ENCODE data around the gene LCE1B.

LCE1B gene

GRCh38 chr1:152801333-152801732 lies 10.4 kb upstream of the LCE1B start:
- Histone ChIP-seq H3K27ac (ENCODE audit: low read depth, low read length, severe bottlenecking) (no peak overlapping the region), H3K4me1 (ENCODE audit: control insufficient read depth, insufficient read depth, low read length, poor library complexity, severe bottlenecking) (no peaks in the 10 kb centered on the region), H3K36me3 (ENCODE audit: control insufficient read depth, insufficient read depth, low read length) (no peaks in the 10 kb centered on the region), H3K4me3 (ENCODE audit: extremely low read depth, insufficient read depth, low read length, poor library complexity, severe bottlenecking) (no peak overlapping the region), H3K9me3 (ENCODE audit: control insufficient read depth, low read length) (peaks cover 62% of the 10 kb centered on the region)
- 40 to 60% methylated on average over 1 of the region's 1 CpG for WGBS, 2 experiments (ENCODE audit: insufficient coverage in 2 of 2)

GRCh38 chr1:152806576-152806975 lies 5.2 kb upstream of the LCE1B start, which contains the start of gene LCE1C:
TSS of gene LCE1C (minus strand) at chr1:152806651. CDS start at chr1:152805478, 1,173 bp downstream.
- Histone ChIP-seq H3K27ac (ENCODE audit: low read depth, low read length, severe bottlenecking) (no peak within 1 kb of the TSS), H3K4me3 (ENCODE audit: extremely low read depth, insufficient read depth, low read length, poor library complexity, severe bottlenecking) (no peak within 1 kb of the TSS), H3K9me3 (ENCODE audit: control insufficient read depth, low read length) (peaks cover 37% of the 10 kb centered on the region), H3K4me1 (ENCODE audit: control insufficient read depth, insufficient read depth, low read length, poor library complexity, severe bottlenecking) (no peaks in the 10 kb centered on the region), H3K36me3 (ENCODE audit: control insufficient read depth, insufficient read depth, low read length) (no peaks in the 10 kb centered on the region)
- WGBS, 2 experiments (ENCODE audit: insufficient coverage in 2 of 2) = 33% methylated on average over 2 of the region's 3 CpGs; no CpG with 5 or more reads in 1 of the 2 experiments

GRCh38 chr1:152811050-152811449 lies 721 bp upstream of the LCE1B start:
- peaks cover 18% of the 10 kb centered on the region for H3K9me3 ChIP-seq (ENCODE audit: control insufficient read depth, low read length)
- no peaks in the 10 kb centered on the region for H3K4me1 ChIP-seq (ENCODE audit: control insufficient read depth, insufficient read depth, low read length, poor library complexity, severe bottlenecking)
- no peak overlapping the region for H3K4me3 ChIP-seq (ENCODE audit: extremely low read depth, insufficient read depth, low read length, poor library complexity, severe bottlenecking)
- no peaks in the 10 kb centered on the region for H3K36me3 ChIP-seq (ENCODE audit: control insufficient read depth, insufficient read depth, low read length)
- WGBS, 2 experiments (ENCODE audit: insufficient coverage in 2 of 2) = 29 to 45% methylated on average over 1 to 2 of the region's 2 CpGs
- H3K27ac ChIP-seq (ENCODE audit: low read depth, low read length, severe bottlenecking) = no peak overlapping the region

GRCh38 chr1:152817309-152817708 lies 5.5 kb downstream of the LCE1B start:
- no peaks in the 10 kb centered on the region for H3K4me1 ChIP-seq (ENCODE audit: control insufficient read depth, insufficient read depth, low read length, poor library complexity, severe bottlenecking)
- H3K27ac ChIP-seq (ENCODE audit: low read depth, low read length, severe bottlenecking) = no peak overlapping the region
- WGBS, 2 experiments (ENCODE audit: insufficient coverage in 2 of 2) = 74% methylated on average over 4 to 6 of the region's 6 CpGs
- H3K4me3 ChIP-seq (ENCODE audit: extremely low read depth, insufficient read depth, low read length, poor library complexity, severe bottlenecking) = no peak overlapping the region
- peaks cover 40% of the 10 kb centered on the region for H3K9me3 ChIP-seq (ENCODE audit: control insufficient read depth, low read length)
- no peaks in the 10 kb centered on the region for H3K36me3 ChIP-seq (ENCODE audit: control insufficient read depth, insufficient read depth, low read length)

- Histone ChIP-seq H3K4me3 (ENCODE audit: extremely low read depth, insufficient read depth, low read length, poor library complexity, severe bottlenecking) (no peak overlapping the region), H3K4me1 (ENCODE audit: control insufficient read depth, insufficient read depth, low read length, poor library complexity, severe bottlenecking) (no peaks in the 10 kb centered on the region), H3K9me3 (ENCODE audit: control insufficient read depth, low read length) (peaks cover 41% of the 10 kb centered on the region), H3K36me3 (ENCODE audit: control insufficient read depth, insufficient read depth, low read length) (no peaks in the 10 kb centered on the region), H3K27ac (ENCODE audit: low read depth, low read length, severe bottlenecking) (no peak overlapping the region)
- WGBS, 2 experiments (ENCODE audit: insufficient coverage in 2 of 2) = no CpG with 5 or more reads among the region's 5 CpGs
Observed at GRCh38 chr1:152823294-152823693, 11.5 kb downstream of the LCE1B start.

- no peaks in the 10 kb centered on the region for H3K36me3 ChIP-seq (ENCODE audit: control insufficient read depth, insufficient read depth, low read length)
- no peak overlapping the region for H3K27ac ChIP-seq (ENCODE audit: low read depth, low read length, severe bottlenecking)
- H3K4me1 ChIP-seq (ENCODE audit: control insufficient read depth, insufficient read depth, low read length, poor library complexity, severe bottlenecking) = no peaks in the 10 kb centered on the region
- H3K9me3 ChIP-seq (ENCODE audit: control insufficient read depth, low read length) = peaks cover 38% of the 10 kb centered on the region
- no peak overlapping the region for H3K4me3 ChIP-seq (ENCODE audit: extremely low read depth, insufficient read depth, low read length, poor library complexity, severe bottlenecking)
Observed at GRCh38 chr1:152824964-152825363, 13.2 kb downstream of the LCE1B start.

GRCh38 chr1:152827173-152827572 lies 15.4 kb downstream of the LCE1B start, which contains the start of gene LCE1A:
TSS of gene LCE1A (plus strand) at chr1:152827473. CDS start at chr1:152827473, 0 bp downstream.
- Histone ChIP-seq H3K4me1 (ENCODE audit: control insufficient read depth, insufficient read depth, low read length, poor library complexity, severe bottlenecking) (no peaks in the 10 kb centered on the region), H3K9me3 (ENCODE audit: control insufficient read depth, low read length) (peaks cover 32% of the 10 kb centered on the region), H3K36me3 (ENCODE audit: control insufficient read depth, insufficient read depth, low read length) (no peaks in the 10 kb centered on the region), H3K27ac (ENCODE audit: low read depth, low read length, severe bottlenecking) (no peak within 1 kb of the TSS), H3K4me3 (ENCODE audit: extremely low read depth, insufficient read depth, low read length, poor library complexity, severe bottlenecking) (no peak within 1 kb of the TSS)
- 82% methylated on average over 2 of the region's 2 CpGs; no CpG with 5 or more reads in 1 of the 2 experiments for WGBS, 2 experiments (ENCODE audit: insufficient coverage in 2 of 2)

GRCh38 chr1:152836870-152837269 lies 25.1 kb downstream of the LCE1B start:
- peaks cover 19% of the 10 kb centered on the region for H3K9me3 ChIP-seq (ENCODE audit: control insufficient read depth, low read length)
- no peaks in the 10 kb centered on the region for H3K36me3 ChIP-seq (ENCODE audit: control insufficient read depth, insufficient read depth, low read length)
- H3K27ac ChIP-seq (ENCODE audit: low read depth, low read length, severe bottlenecking) = no peak overlapping the region
- WGBS, 2 experiments (ENCODE audit: insufficient coverage in 2 of 2) = 17 to 33% methylated on average over 1 to 2 of the region's 2 CpGs
- H3K4me3 ChIP-seq (ENCODE audit: extremely low read depth, insufficient read depth, low read length, poor library complexity, severe bottlenecking) = no peak overlapping the region
- H3K4me1 ChIP-seq (ENCODE audit: control insufficient read depth, insufficient read depth, low read length, poor library complexity, severe bottlenecking) = no peaks in the 10 kb centered on the region

- H3K27ac ChIP-seq (ENCODE audit: low read depth, low read length, severe bottlenecking) = no peak within 1 kb of the TSS
- H3K36me3 ChIP-seq (ENCODE audit: control insufficient read depth, insufficient read depth, low read length) = no peaks in the 10 kb centered on the region
- H3K4me3 ChIP-seq (ENCODE audit: extremely low read depth, insufficient read depth, low read length, poor library complexity, severe bottlenecking) = no peak within 1 kb of the TSS
- no peaks in the 10 kb centered on the region for H3K4me1 ChIP-seq (ENCODE audit: control insufficient read depth, insufficient read depth, low read length, poor library complexity, severe bottlenecking)
- peaks cover 34% of the 10 kb centered on the region for H3K9me3 ChIP-seq (ENCODE audit: control insufficient read depth, low read length)
- 71% methylated on average over 3 of the region's 3 CpGs; no CpG with 5 or more reads in 1 of the 2 experiments for WGBS, 2 experiments (ENCODE audit: insufficient coverage in 2 of 2)
Observed at GRCh38 chr1:152842556-152842955, 30.8 kb downstream of the LCE1B start, which contains the start of gene LCE6A. TSS of gene LCE6A (plus strand) at chr1:152842856. CDS start at chr1:152843521, 665 bp downstream.

- 0% methylated on average over 1 of the region's 2 CpGs for WGBS, 2 experiments (ENCODE audit: insufficient coverage in 2 of 2)
- Histone ChIP-seq H3K9me3 (ENCODE audit: control insufficient read depth, low read length) (peaks cover 32% of the 10 kb centered on the region), H3K4me3 (ENCODE audit: extremely low read depth, insufficient read depth, low read length, poor library complexity, severe bottlenecking) (no peak overlapping the region), H3K27ac (ENCODE audit: low read depth, low read length, severe bottlenecking) (no peak overlapping the region), H3K4me1 (ENCODE audit: control insufficient read depth, insufficient read depth, low read length, poor library complexity, severe bottlenecking) (no peaks in the 10 kb centered on the region), H3K36me3 (ENCODE audit: control insufficient read depth, insufficient read depth, low read length) (no peaks in the 10 kb centered on the region)
Observed at GRCh38 chr1:152855661-152856060, 43.9 kb downstream of the LCE1B start.

GRCh38 chr1:152858062-152858461 lies 46.3 kb downstream of the LCE1B start:
- no CpG with 5 or more reads among the region's 1 CpG for WGBS, 2 experiments (ENCODE audit: insufficient coverage in 2 of 2)
- H3K9me3 ChIP-seq (ENCODE audit: control insufficient read depth, low read length) = peaks cover 41% of the 10 kb centered on the region

More at GRCh38 chr1:152858062-152858461, 46.3 kb downstream of the LCE1B start:
- H3K4me3 ChIP-seq (ENCODE audit: extremely low read depth, insufficient read depth, low read length, poor library complexity, severe bottlenecking) = no peak overlapping the region
- H3K27ac ChIP-seq (ENCODE audit: low read depth, low read length, severe bottlenecking) = no peak overlapping the region
- H3K36me3 ChIP-seq (ENCODE audit: control insufficient read depth, insufficient read depth, low read length) = no peaks in the 10 kb centered on the region
- H3K4me1 ChIP-seq (ENCODE audit: control insufficient read depth, insufficient read depth, low read length, poor library complexity, severe bottlenecking) = no peaks in the 10 kb centered on the region
